GM21360 (cell line): ENCODE results near the gene HNRNPCL1.
"Not testable (repeated sequence)": the region's sequence is repeated elsewhere in the genome, so short reads cannot be mapped to it uniquely, and the experiment has no call there.

ENCODE experiments used
- ATAC-seq: cut with Tn5 transposase; IDR thresholded peaks from one replicate; pipeline ENCODE4 v1.9.1; 2021; ENCODE audit warnings: mild to moderate bottlenecking, moderate library complexity; ENCODE audit not compliant: unreplicated experiment

The HNRNPCL1 gene

GRCh38 chr1:12848620-12849019, at the start of gene HNRNPCL1:
Gene HNRNPCL1, minus strand, starts transcription at chr1:12848720. Its CDS starts 431 bp downstream, at chr1:12848289.
- not testable (repeated sequence) for ATAC-seq

- not testable (repeated sequence) for ATAC-seq
Observed at GRCh38 chr1:12898170-12898569, 49.6 kb upstream of the HNRNPCL1 start, which contains the start of gene PRAMEF10. Gene PRAMEF10, minus strand, starts transcription at chr1:12898270. Its CDS starts 2,423 bp downstream, at chr1:12895847.

- ATAC-seq = not testable (repeated sequence)
Observed at GRCh38 chr1:12886101-12886500, 37.6 kb upstream of the HNRNPCL1 start, which contains the start of gene PRAMEF4. Gene PRAMEF4, minus strand, starts transcription at chr1:12886201. Its CDS starts 2,807 bp downstream, at chr1:12883394.

GRCh38 chr1:12878453-12878852, 29.9 kb upstream of the HNRNPCL1 start:
- ATAC-seq = not testable (repeated sequence)

GRCh38 chr1:12863131-12863880, 14.8 kb upstream of the HNRNPCL1 start:
- not testable (repeated sequence) for ATAC-seq

- ATAC-seq = not testable (repeated sequence)
Observed at GRCh38 chr1:12856786-12857185, 8.3 kb upstream of the HNRNPCL1 start, which contains the start of gene PRAMEF2. Gene PRAMEF2, plus strand, starts transcription at chr1:12857086. Its CDS starts 1,924 bp downstream, at chr1:12859010.

- ATAC-seq = no peak
Observed at GRCh38 chr1:12851779-12852178, 3.3 kb upstream of the HNRNPCL1 start.

GRCh38 chr1:12833251-12833650, 15.3 kb downstream of the HNRNPCL1 start:
- not testable (repeated sequence) for ATAC-seq

GRCh38 chr1:12831310-12831709, 17.2 kb downstream of the HNRNPCL1 start, which contains the start of gene PRAMEF11:
Gene PRAMEF11, minus strand, starts transcription at chr1:12831410. Its CDS starts 2,621 bp downstream, at chr1:12828789.
- not testable (repeated sequence) for ATAC-seq

- ATAC-seq = not testable (repeated sequence)
Observed at GRCh38 chr1:12819061-12819460, 29.5 kb downstream of the HNRNPCL1 start.

GRCh38 chr1:12811409-12811784, 37.1 kb downstream of the HNRNPCL1 start:
- no peak for ATAC-seq

- no peak for ATAC-seq
Observed at GRCh38 chr1:12810691-12811408, 37.7 kb downstream of the HNRNPCL1 start.

- no peak for ATAC-seq
Observed at GRCh38 chr1:12809933-12810332, 38.6 kb downstream of the HNRNPCL1 start.

- no peak for ATAC-seq
Observed at GRCh38 chr1:12799730-12800129, 48.8 kb downstream of the HNRNPCL1 start.

GRCh38 chr1:12798911-12799310, 49.6 kb downstream of the HNRNPCL1 start:
- no peak for ATAC-seq
